ENCODE measurements around the gene RGP1. TPM values are rescaled to one million over a fixed set of nuclear protein-coding genes. Genes with fewer than 3 reads are reported as not detected.

RGP1 gene
- total RNA-seq, 1 donor = 18.5 TPM

- no peak for DNase-seq (ENCODE audit: insufficient read length, low spot score, missing footprints)
- no peaks in the 10 kb centered on the region for H3K9me3 ChIP-seq (ENCODE audit: low read depth, low read length)
- H3K79me2 ChIP-seq (ENCODE audit: insufficient read depth, low read length) = peaks cover 17% of the 10 kb centered on the region
- H4K20me1 ChIP-seq (ENCODE audit: insufficient read depth, low read length) = peaks cover 2% of the 10 kb centered on the region
- peaks cover 31% of the 10 kb centered on the region for H3K36me3 ChIP-seq (ENCODE audit: insufficient read depth, low read length)
- no peak overlapping the region for H3K4me3 ChIP-seq (ENCODE audit: insufficient read depth, low read length)
- H3K27ac ChIP-seq (ENCODE audit: low read depth, low read length) = no peak overlapping the region
- no peak overlapping the region for H2AFZ ChIP-seq (ENCODE audit: low read length)
- TF ChIP-seq CTCF (IDR thresholded peaks at IDR 0.05; ENCODE audit: extremely low read depth, low read depth, low read length) = no peak
- no peak overlapping the region for H3K4me2 ChIP-seq (ENCODE audit: insufficient read depth, low read length)
- no peaks in the 10 kb centered on the region for H3K27me3 ChIP-seq (ENCODE audit: insufficient read depth, low read length)
- peaks cover 25% of the 10 kb centered on the region for H3K4me1 ChIP-seq (ENCODE audit: insufficient read depth, low read length)
Observed at GRCh38 chr9:35753466-35753865, 4.4 kb downstream of the RGP1 start.

- no peak for DNase-seq (ENCODE audit: insufficient read length, low spot score, missing footprints)
- Histone ChIP-seq H3K9me3 (ENCODE audit: low read depth, low read length) (no peaks in the 10 kb centered on the region), H3K79me2 (ENCODE audit: insufficient read depth, low read length) (peaks cover 11% of the 10 kb centered on the region), H3K27me3 (ENCODE audit: insufficient read depth, low read length) (no peaks in the 10 kb centered on the region), H4K20me1 (ENCODE audit: insufficient read depth, low read length) (peaks cover 2% of the 10 kb centered on the region), H3K36me3 (ENCODE audit: insufficient read depth, low read length) (peaks cover 31% of the 10 kb centered on the region), H3K4me1 (ENCODE audit: insufficient read depth, low read length) (peaks cover 29% of the 10 kb centered on the region), H3K4me3 (ENCODE audit: insufficient read depth, low read length) (no peak within 1 kb of the TSS), H3K4me2 (ENCODE audit: insufficient read depth, low read length) (no peak within 1 kb of the TSS), H2AFZ (ENCODE audit: low read length) (no peak within 1 kb of the TSS), H3K27ac (ENCODE audit: low read depth, low read length) (no peak within 1 kb of the TSS)
- TF ChIP-seq CTCF (IDR thresholded peaks at IDR 0.05; ENCODE audit: extremely low read depth, low read depth, low read length) = no peak
Observed at GRCh38 chr9:35754264-35754663, 5.2 kb downstream of the RGP1 start, which contains the start of gene MSMP. Gene MSMP (minus strand): TSS chr9:35754276. CDS start chr9:35754129, 147 bp downstream.

- DNase-seq (ENCODE audit: insufficient read length, low spot score, missing footprints) = no peak
- Histone ChIP-seq H3K27me3 (ENCODE audit: insufficient read depth, low read length) (no peaks in the 10 kb centered on the region), H3K4me2 (ENCODE audit: insufficient read depth, low read length) (no peak overlapping the region), H2AFZ (ENCODE audit: low read length) (no peak overlapping the region), H3K9me3 (ENCODE audit: low read depth, low read length) (no peaks in the 10 kb centered on the region), H3K4me3 (ENCODE audit: insufficient read depth, low read length) (no peak overlapping the region), H4K20me1 (ENCODE audit: insufficient read depth, low read length) (peaks cover 2% of the 10 kb centered on the region), H3K4me1 (ENCODE audit: insufficient read depth, low read length) (peaks cover 24% of the 10 kb centered on the region), H3K36me3 (ENCODE audit: insufficient read depth, low read length) (peaks cover 31% of the 10 kb centered on the region), H3K79me2 (ENCODE audit: insufficient read depth, low read length) (peaks cover 3% of the 10 kb centered on the region), H3K27ac (ENCODE audit: low read depth, low read length) (no peak overlapping the region)
- no peak for TF ChIP-seq CTCF (IDR thresholded peaks at IDR 0.05; ENCODE audit: extremely low read depth, low read depth, low read length)
Observed at GRCh38 chr9:35755071-35755470, 6.0 kb downstream of the RGP1 start.

GRCh38 chr9:35756275-35757225 lies 7.5 kb downstream of the RGP1 start:
- H4K20me1 ChIP-seq (ENCODE audit: insufficient read depth, low read length) = peaks cover 2% of the 10 kb centered on the region
- peaks cover 21% of the 10 kb centered on the region for H3K36me3 ChIP-seq (ENCODE audit: insufficient read depth, low read length)
- H3K4me3 ChIP-seq (ENCODE audit: insufficient read depth, low read length) = peak overlapping the region; percentile 60
- H2AFZ ChIP-seq (ENCODE audit: low read length) = no peak overlapping the region
- H3K27me3 ChIP-seq (ENCODE audit: insufficient read depth, low read length) = no peaks in the 10 kb centered on the region
- no peaks in the 10 kb centered on the region for H3K9me3 ChIP-seq (ENCODE audit: low read depth, low read length)
- H3K27ac ChIP-seq (ENCODE audit: low read depth, low read length) = no peak overlapping the region
- peaks cover 29% of the 10 kb centered on the region for H3K4me1 ChIP-seq (ENCODE audit: insufficient read depth, low read length)
- DNase-seq (ENCODE audit: insufficient read length, low spot score, missing footprints) = no peak
- TF ChIP-seq CTCF (IDR thresholded peaks at IDR 0.05; ENCODE audit: extremely low read depth, low read depth, low read length) = peak; percentile 49
- no peaks in the 10 kb centered on the region for H3K79me2 ChIP-seq (ENCODE audit: insufficient read depth, low read length)
- peak overlapping the region; percentile 77 for H3K4me2 ChIP-seq (ENCODE audit: insufficient read depth, low read length)
